IMR-90 (cell line): ENCODE measurements around the gene NT5C3B. TPM values are rescaled to one million over a fixed set of nuclear protein-coding genes. Genes with fewer than 3 reads are reported as not detected.

Experiments used
- ATAC-seq: fragments of 200-7000 bp; cut with Tn5 transposase; 2 replicates; pipeline ENCODE4 v1.9.1; 2020; ENCODE audit warnings: low read depth, mild to moderate bottlenecking, moderate library complexity
- BruUV-seq: library from RNA; stranded (reverse); fragments of 400-500 nt; replicated peaks from 2 replicates; lab custom pipeline; 2021; lab: Mats Ljungman, UMichigan
- CTCF ChIA-PET: fragments of 300-600 bp; formaldehyde crosslinking; extraction: SDS; loops from one replicate; lab custom pipeline; 2021; ENCODE audit warnings: antibody characterized with exemption; lab: Yijun Ruan, JAX
- POLR2A ChIA-PET: fragments of 300-600 bp; sonication (Branson Sonifier 250); formaldehyde crosslinking; loops from one replicate; lab custom pipeline; 2022; ENCODE audit warnings: antibody characterized with exemption; ENCODE audit not compliant: unreplicated experiment; lab: Charles Lee
- DNase-seq: peaks from one replicate; pipeline ENCODE4 v3.0.0; 2013
- H2AFZ ChIP-seq: replicated peaks from 2 replicates; pipeline ENCODE3; 2013; ENCODE audit warnings: low read length, mild to moderate bottlenecking; ENCODE audit not compliant: poor library complexity
- H2AK5ac ChIP-seq: 2 replicates; pipeline ENCODE4 v1.6.1; 2013; ENCODE audit warnings: low read depth, low read length, inconsistent platforms
- H2AK9ac ChIP-seq: replicated peaks from 2 replicates; pipeline ENCODE3; 2013; ENCODE audit warnings: mild to moderate bottlenecking, low read depth, low read length, moderate library complexity; ENCODE audit not compliant: poor library complexity
- H2BK120ac ChIP-seq: 2 replicates; pipeline ENCODE4 v1.6.1; 2013; ENCODE audit warnings: low read depth, low read length, inconsistent platforms
- H2BK15ac ChIP-seq: 3 replicates; pipeline ENCODE4 v1.6.1; 2013; ENCODE audit warnings: low read depth, low read length, inconsistent platforms
- H2BK20ac ChIP-seq: 2 replicates; pipeline ENCODE4 v1.6.1; 2013; ENCODE audit warnings: low read depth, mild to moderate bottlenecking, inconsistent platforms, low read length, moderate library complexity
- H2BK5ac ChIP-seq: 2 replicates; pipeline ENCODE4 v1.6.1; 2013; ENCODE audit warnings: mild to moderate bottlenecking, low read depth, low read length, inconsistent platforms; ENCODE audit not compliant: poor library complexity, severe bottlenecking
- H3K14ac ChIP-seq: replicated peaks from 2 replicates; pipeline ENCODE4 v1.6.1; 2013; ENCODE audit warnings: low read depth, low read length, inconsistent platforms
- H3K18ac ChIP-seq: 2 replicates; pipeline ENCODE4 v1.6.1; 2013; ENCODE audit warnings: low read depth, low read length, control low read depth
- H3K23ac ChIP-seq: 2 replicates; pipeline ENCODE4 v1.6.1; 2013; ENCODE audit warnings: low read depth, low read length, inconsistent platforms
- H3K27ac ChIP-seq: 2 replicates; pipeline ENCODE4 v1.5.1; 2013; ENCODE audit warnings: mild to moderate bottlenecking, control low read depth, low read length; ENCODE audit not compliant: insufficient read depth
- H3K27me3 ChIP-seq: 2 replicates; pipeline ENCODE4 v1.6.1; 2013; ENCODE audit warnings: low read length; ENCODE audit not compliant: control insufficient read depth, insufficient read depth
- H3K36me3 ChIP-seq: 2 replicates; pipeline ENCODE4 v1.6.1; 2013; ENCODE audit warnings: low read length, mixed read lengths; ENCODE audit not compliant: control insufficient read depth, insufficient read depth
- H3K4ac ChIP-seq: 2 replicates; pipeline ENCODE4 v1.6.1; 2013; ENCODE audit warnings: low read depth, low read length, inconsistent platforms
- H3K4me1 ChIP-seq: 2 replicates; pipeline ENCODE4 v1.6.1; 2013; ENCODE audit warnings: low read length, mixed read lengths; ENCODE audit not compliant: control insufficient read depth, insufficient read depth
- H3K4me2 ChIP-seq: 2 replicates; pipeline ENCODE4 v1.6.1; 2013; ENCODE audit warnings: low read depth, mild to moderate bottlenecking, control low read depth, low read length, moderate library complexity
- H3K4me3 ChIP-seq: 2 replicates; pipeline ENCODE4 v1.5.1; 2013; ENCODE audit warnings: low read depth, mild to moderate bottlenecking, control low read depth, low read length, moderate library complexity; ENCODE audit not compliant: insufficient read depth
- H3K56ac ChIP-seq: 2 replicates; pipeline ENCODE4 v1.6.1; 2013; ENCODE audit warnings: low read length, inconsistent platforms; ENCODE audit not compliant: insufficient read depth; ENCODE audit errors: extremely low read depth
- H3K79me1 ChIP-seq, 2 experiments: 2 replicates each; pipeline ENCODE4 v1.6.1; 2013; ENCODE audit warnings: low read length in 2 of 2, inconsistent platforms in 1 of 2, low read depth in 1 of 2
- H3K9ac ChIP-seq: 2 replicates; pipeline ENCODE4 v1.6.1; 2013; ENCODE audit warnings: low read depth, low read length, control low read depth
- H3K9me1 ChIP-seq: 2 replicates; pipeline ENCODE4 v1.6.1; 2013; ENCODE audit warnings: low read length, inconsistent platforms; ENCODE audit not compliant: insufficient read depth
- H3K9me3 ChIP-seq: 2 replicates; pipeline ENCODE4 v1.6.1; 2013; ENCODE audit warnings: low read length; ENCODE audit not compliant: control insufficient read depth, insufficient read depth
- H4K20me1 ChIP-seq: 2 replicates; pipeline ENCODE4 v1.6.1; 2013; ENCODE audit warnings: low read length, inconsistent platforms; ENCODE audit not compliant: insufficient read depth
- H4K5ac ChIP-seq: 2 replicates; pipeline ENCODE4 v1.6.1; 2013; ENCODE audit warnings: mild to moderate bottlenecking, low read depth, low read length, control low read depth
- H4K8ac ChIP-seq, 2 experiments: 2 replicates each; pipeline ENCODE4 v1.6.1; 2013; ENCODE audit warnings: low read depth in 2 of 2, low read length in 2 of 2, control low read depth in 1 of 2, inconsistent platforms in 1 of 2
- H4K91ac ChIP-seq: 2 replicates; pipeline ENCODE4 v1.6.1; 2013; ENCODE audit warnings: low read depth, low read length, inconsistent platforms; ENCODE audit not compliant: insufficient read depth
- BHLHE40 ChIP-seq: fragments of 150-350 bp; IDR thresholded peaks from 2 replicates; pipeline ENCODE4 v1.6.1; 2016; ENCODE audit warnings: mild to moderate bottlenecking, low read depth, low read length
- CEBPB ChIP-seq: IDR thresholded peaks from 2 replicates; pipeline ENCODE4 v1.6.1; 2012; ENCODE audit warnings: low read depth, low read length, improper control_type of control experiment
- CHD1 ChIP-seq: IDR thresholded peaks from 2 replicates; pipeline ENCODE4 v1.6.1; 2012; ENCODE audit warnings: low read depth, low read length, improper control_type of control experiment
- CTCF ChIP-seq: conservative IDR thresholded peaks from 2 replicates; pipeline ENCODE4 v1.5.1; 2012; ENCODE audit warnings: mild to moderate bottlenecking, low read depth, low read length, improper control_type of control experiment
- MAFK ChIP-seq: IDR thresholded peaks from 2 replicates; pipeline ENCODE4 v1.6.1; 2012; ENCODE audit warnings: low read depth, low read length, improper control_type of control experiment
- MXI1 ChIP-seq: IDR thresholded peaks from 2 replicates; pipeline ENCODE4 v1.6.1; 2012; ENCODE audit warnings: low read depth, mild to moderate bottlenecking, low read length, moderate library complexity, borderline replicate concordance
- NFE2L2 ChIP-seq: fragments of 150-350 bp; IDR thresholded peaks from 2 replicates; pipeline ENCODE4 v1.6.1; 2016; ENCODE audit warnings: low read depth, mild to moderate bottlenecking, low read length
- RAD21 ChIP-seq: IDR thresholded peaks from 2 replicates; pipeline ENCODE4 v1.6.1; 2012; ENCODE audit warnings: low read length, improper control_type of control experiment
- RFX5 ChIP-seq: IDR thresholded peaks from 2 replicates; pipeline ENCODE4 v1.8.0; 2012; ENCODE audit warnings: low read depth, mild to moderate bottlenecking, low read length, moderate library complexity
- USF2 ChIP-seq: fragments of 150-350 bp; IDR thresholded peaks from 2 replicates; pipeline ENCODE4 v1.6.1; 2017; ENCODE audit warnings: mild to moderate bottlenecking, antibody characterized with exemption, low read length, low read depth
- WGBS, 2 experiments: methylation state at CpG; one replicate each; pipeline versions ENCODE4 v1.1.5 to v1.1.7; 2013; ENCODE audit warnings: missing lambda C conversion rate in 2 of 2; ENCODE audit not compliant: insufficient read length in 1 of 2; ENCODE audit errors: extremely low coverage in 2 of 2; 5-methylcytosine and 5-hydroxymethylcytosine counted together
- dilution Hi-C: fragments of 300-500 bp; cut with HindIII; formaldehyde crosslinking; loops from one replicate; pipeline ENCODE4 v1.14.3; 2018; ENCODE audit warnings: low sequenced_read_pairs; ENCODE audit not compliant: unreplicated experiment
- in situ Hi-C: fragments of 300-500 bp; cut with MboI; formaldehyde crosslinking; loops from 3 replicates; pipeline ENCODE4 v1.14.3; 2019; ENCODE audit warnings: low sequenced_read_pairs, inconsistent platforms, mixed read lengths
- intact Hi-C: fragments of 100-400 bp; cut with micrococcal nuclease; formaldehyde crosslinking; loops from 2 replicates; pipeline ENCODE4 v1.10.0; 2022
- polyA plus RNA-seq, 3 experiments: library from polyadenylated mRNA; depleted of rRNA; stranded (reverse); fragments of >200 nt; gene quantifications; 2 replicates each; pipeline ENCODE4 v1.2.3, GENCODE V29; 2012; ENCODE audit warnings: low replicate concordance in 1 of 3
- total RNA-seq: library from RNA; depleted of rRNA; stranded (reverse); fragments of >200 nt; gene quantifications from 2 replicates; pipeline ENCODE4 v1.2.3, GENCODE V29; 2012

Gene NT5C3B
- total and polyA plus RNA-seq, 2 of the 4 experiments (the other 2 are of a cell fraction), result 59.9 to 92.7 TPM

- no peaks in the 10 kb centered on the region for H3K4me1 ChIP-seq
- peaks cover 7 to 29% of the 10 kb centered on the region in 2 experiments for H3K79me1 ChIP-seq
- H3K4ac ChIP-seq, result no peak overlapping the region
- H2BK5ac ChIP-seq, result no peak overlapping the region
- H3K9me1 ChIP-seq, result 0 out of 2 replicates have a peak, but pooled peaks cover 3% of the 10 kb centered on the region
- H2BK15ac ChIP-seq, result no peak overlapping the region
- dilution Hi-C loops (no loop called here), in situ Hi-C loops (no loop called here), intact Hi-C loops (no loop called here)
- no peak overlapping the region for H3K14ac ChIP-seq
- H2AK9ac ChIP-seq, result no peak overlapping the region
- no peak overlapping the region for H4K8ac ChIP-seq
- no peak overlapping the region for H3K4me3 ChIP-seq
- H3K9me3 ChIP-seq, result no peaks in the 10 kb centered on the region
- no TSS peak for BruUV-seq
- ATAC-seq, result no peak
- no peaks in the 10 kb centered on the region for H3K27me3 ChIP-seq
- no peak overlapping the region for H2AFZ ChIP-seq
- H3K23ac ChIP-seq, result no peak overlapping the region
- no peak overlapping the region for H4K5ac ChIP-seq
- no peak overlapping the region for H3K18ac ChIP-seq
- no peak overlapping the region for H2BK20ac ChIP-seq
- 0 out of 2 replicates have a peak, but pooled peaks cover 4% of the 10 kb centered on the region for H4K20me1 ChIP-seq
- no peak overlapping the region for H2BK120ac ChIP-seq
- WGBS, 2 experiments, result 80% methylated on average over 1 of the region's 7 CpGs; no CpG with 5 or more reads in 1 of the 2 experiments
- H3K56ac ChIP-seq, result no peak overlapping the region
- no peak overlapping the region for H3K4me2 ChIP-seq
- H2AK5ac ChIP-seq, result no peak overlapping the region
- ChIA-PET CTCF (no interaction called here), POLR2A (interaction anchor here (0.7 kb wide), 1 partner anchor 10 kb away, joined by 3 read pairs; no protein-coding TSS in a partner anchor)
- TF ChIP-seq CTCF, result no peak
- TF ChIP-seq RFX5, result no peak
- TF ChIP-seq RAD21, result no peak
- TF ChIP-seq CEBPB, result no peak
- TF ChIP-seq USF2, result no peak
- no peak for TF ChIP-seq BHLHE40
- TF ChIP-seq NFE2L2, result no peak
- TF ChIP-seq MXI1, result no peak
- TF ChIP-seq CHD1, result no peak
- TF ChIP-seq MAFK, result no peak
- H3K36me3 ChIP-seq, result peaks cover 57% of the 10 kb centered on the region
- no peak for DNase-seq
- H3K9ac ChIP-seq, result no peak overlapping the region
- H4K91ac ChIP-seq, result no peak overlapping the region
- H3K27ac ChIP-seq, result no peak overlapping the region
Observed at GRCh38 chr17:41870627-41871026, 34.6 kb upstream of the NT5C3B start.
